Memory B cell (primary cell): ENCODE measurements around the gene WBP2NL.
A peak's percentile ranks its signal among the peaks of the same experiment; 100 is the strongest.

Experiments
- ATAC-seq: fragments of 150-1000 bp; cut with Tn5 transposase; 2 replicates; pipeline ENCODE4 v1.10.0; 2021; ENCODE audit warnings: low read depth, mild to moderate bottlenecking, moderate library complexity
- DNase-seq, 2 donors: peaks; one replicate each; pipeline ENCODE4 v3.0.0; 2022; ENCODE audit warnings: low spot score in 2 of 2
- H3K27ac Mint-ChIP-seq: one replicate; pipeline ENCODE4 v1.8.0; 2022; ENCODE audit warnings: mild to moderate bottlenecking, moderate library complexity, mixed read lengths
- H3K27me3 Mint-ChIP-seq: one replicate; pipeline ENCODE4 v1.8.0; 2022; ENCODE audit warnings: mixed read lengths
- H3K36me3 Mint-ChIP-seq: one replicate; pipeline ENCODE4 v1.8.0; 2022; ENCODE audit warnings: mild to moderate bottlenecking, mixed read lengths
- H3K4me1 Mint-ChIP-seq: one replicate; pipeline ENCODE4 v1.8.0; 2022; ENCODE audit warnings: mixed read lengths
- H3K4me3 Mint-ChIP-seq: one replicate; pipeline ENCODE4 v1.8.0; 2022; ENCODE audit warnings: mild to moderate bottlenecking, moderate library complexity, mixed read lengths
- H3K9me3 Mint-ChIP-seq: one replicate; pipeline ENCODE4 v1.8.0; 2022; ENCODE audit warnings: mixed read lengths

The WBP2NL gene

DNA sequence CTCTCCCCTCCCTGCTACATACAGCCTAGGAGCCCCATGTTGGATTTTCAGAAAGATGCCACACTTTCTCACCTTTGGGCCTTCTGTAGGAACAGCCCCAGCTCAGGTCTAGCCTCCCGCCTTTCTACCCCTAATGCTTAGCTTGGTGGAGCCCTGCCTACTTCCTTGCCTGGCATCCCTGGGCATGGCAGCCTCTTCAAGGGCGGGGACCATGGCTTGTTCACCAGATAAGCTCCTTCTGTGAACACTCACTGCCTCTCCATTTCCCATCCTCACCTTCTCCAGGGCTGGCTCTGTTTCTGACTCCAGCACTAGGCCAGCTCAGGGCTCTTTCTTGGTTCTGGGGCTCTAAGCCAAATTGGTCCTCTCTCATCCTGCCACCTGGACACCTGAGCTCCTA is 28.0 kb upstream of the WBP2NL start:
- Mint-ChIP-seq H3K9me3 (no peaks in the 10 kb centered on the region), H3K36me3 (no peaks in the 10 kb centered on the region), H3K4me3 (no peak overlapping the region), H3K27me3 (peaks cover 16% of the 10 kb centered on the region), H3K4me1 (peaks cover 6% of the 10 kb centered on the region), H3K27ac (no peak overlapping the region)
- ATAC-seq (no peak), DNase-seq (no peak)

DNA sequence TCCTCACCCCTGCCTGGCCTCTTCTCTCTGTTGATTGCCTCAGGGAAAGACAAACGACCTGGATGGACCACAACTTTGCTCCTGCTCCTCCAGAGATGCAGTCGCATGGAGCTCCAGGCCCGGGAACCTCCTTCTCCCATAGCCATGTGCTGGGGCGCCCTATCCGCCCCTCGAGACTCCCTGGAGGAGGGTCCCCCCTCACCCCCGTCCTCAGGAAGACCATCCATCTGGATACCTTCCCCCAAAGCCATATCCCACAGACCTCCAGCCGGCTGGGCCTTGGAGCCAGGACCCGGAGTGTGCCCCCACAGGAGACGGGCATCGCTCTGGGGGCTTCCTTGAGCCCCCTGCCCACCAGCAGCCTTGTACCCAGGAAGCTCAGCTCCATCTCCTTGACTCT is 27.2 kb upstream of the WBP2NL start:
- peaks cover 12% of the 10 kb centered on the region for H3K4me1 Mint-ChIP-seq
- no peak overlapping the region for H3K4me3 Mint-ChIP-seq
- peaks cover 23% of the 10 kb centered on the region for H3K27me3 Mint-ChIP-seq
- no peak for DNase-seq
- ATAC-seq = no peak
- no peaks in the 10 kb centered on the region for H3K36me3 Mint-ChIP-seq
- no peak overlapping the region for H3K27ac Mint-ChIP-seq
- H3K9me3 Mint-ChIP-seq = no peaks in the 10 kb centered on the region

DNA sequence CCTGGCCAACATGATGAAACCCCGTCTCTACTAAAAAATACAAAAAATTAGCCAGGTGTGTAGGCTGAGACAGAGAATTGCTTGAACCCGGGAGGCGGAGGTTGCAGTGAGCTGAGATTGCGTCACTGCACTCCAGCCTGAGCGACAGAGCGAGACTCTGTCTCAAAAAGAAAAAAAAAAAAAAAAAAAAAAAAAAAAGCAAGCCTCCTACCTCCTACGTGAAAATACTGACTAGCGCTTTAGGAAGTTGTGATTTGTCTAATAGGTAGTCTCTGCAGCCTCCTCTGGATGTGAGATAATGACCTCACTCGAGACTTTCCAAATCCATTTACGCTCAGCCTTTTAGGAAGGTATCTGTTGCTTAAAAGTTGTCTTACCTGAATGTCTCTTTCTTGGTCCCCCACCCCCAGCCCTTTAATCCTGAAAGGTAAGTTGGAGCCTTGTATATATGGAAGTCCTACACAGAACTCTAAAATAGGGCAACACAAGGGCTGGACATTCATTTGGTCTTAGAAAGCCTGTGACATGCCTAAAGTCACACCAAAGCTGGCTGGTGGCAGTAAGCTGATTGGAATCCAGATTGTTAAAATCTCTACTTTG is 23.8 kb upstream of the WBP2NL start:
- H3K27ac Mint-ChIP-seq = no peak overlapping the region
- H3K4me3 Mint-ChIP-seq = no peak overlapping the region
- DNase-seq = no peak
- peak; percentile 54 for ATAC-seq
- peaks cover 32% of the 10 kb centered on the region for H3K27me3 Mint-ChIP-seq
- H3K4me1 Mint-ChIP-seq = peaks cover 15% of the 10 kb centered on the region
- no peaks in the 10 kb centered on the region for H3K9me3 Mint-ChIP-seq
- H3K36me3 Mint-ChIP-seq = no peaks in the 10 kb centered on the region

DNA sequence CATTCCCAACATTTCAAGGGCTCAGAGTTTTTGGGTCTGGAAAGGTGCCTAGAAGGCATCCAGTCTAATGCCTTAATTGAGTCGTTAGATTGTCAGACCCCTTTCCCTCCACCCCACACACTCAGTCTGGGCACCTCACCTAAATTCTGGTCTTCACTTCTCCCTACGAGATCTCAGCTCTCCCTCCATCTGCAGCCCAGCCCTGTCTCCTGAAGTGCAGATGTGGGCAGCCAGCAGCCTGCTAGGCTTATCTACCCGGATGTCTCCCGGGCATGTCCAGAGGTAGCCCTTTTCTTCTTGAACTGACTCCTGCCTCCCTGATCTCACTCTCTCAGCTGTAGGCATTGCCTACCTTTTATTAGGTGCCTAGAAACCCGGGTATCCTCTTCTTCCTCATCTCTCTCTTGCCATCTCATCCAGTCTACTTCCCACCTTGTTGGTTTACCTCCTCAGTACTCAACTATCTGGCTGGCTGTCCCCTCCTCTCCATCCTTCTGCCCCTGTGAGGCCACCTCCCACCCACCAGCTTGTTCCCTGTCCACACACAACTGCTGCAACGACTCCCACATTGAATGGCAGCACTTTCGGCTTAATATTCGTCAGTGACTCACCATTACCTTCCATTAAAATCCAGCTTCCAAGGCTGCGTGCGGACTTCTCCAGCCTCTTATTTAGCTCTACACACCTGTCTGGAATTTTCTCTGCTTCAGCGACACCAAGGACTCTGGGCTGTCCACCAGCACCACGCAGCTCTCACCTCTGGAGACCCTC is 23.1 kb upstream of the WBP2NL start:
- no peak for DNase-seq
- H3K36me3 Mint-ChIP-seq = no peaks in the 10 kb centered on the region
- peaks cover 15% of the 10 kb centered on the region for H3K4me1 Mint-ChIP-seq
- peaks cover 32% of the 10 kb centered on the region for H3K27me3 Mint-ChIP-seq
- H3K9me3 Mint-ChIP-seq = no peaks in the 10 kb centered on the region
- H3K4me3 Mint-ChIP-seq = peak overlapping the region; percentile 46
- H3K27ac Mint-ChIP-seq = no peak overlapping the region
- ATAC-seq = no peak

DNA sequence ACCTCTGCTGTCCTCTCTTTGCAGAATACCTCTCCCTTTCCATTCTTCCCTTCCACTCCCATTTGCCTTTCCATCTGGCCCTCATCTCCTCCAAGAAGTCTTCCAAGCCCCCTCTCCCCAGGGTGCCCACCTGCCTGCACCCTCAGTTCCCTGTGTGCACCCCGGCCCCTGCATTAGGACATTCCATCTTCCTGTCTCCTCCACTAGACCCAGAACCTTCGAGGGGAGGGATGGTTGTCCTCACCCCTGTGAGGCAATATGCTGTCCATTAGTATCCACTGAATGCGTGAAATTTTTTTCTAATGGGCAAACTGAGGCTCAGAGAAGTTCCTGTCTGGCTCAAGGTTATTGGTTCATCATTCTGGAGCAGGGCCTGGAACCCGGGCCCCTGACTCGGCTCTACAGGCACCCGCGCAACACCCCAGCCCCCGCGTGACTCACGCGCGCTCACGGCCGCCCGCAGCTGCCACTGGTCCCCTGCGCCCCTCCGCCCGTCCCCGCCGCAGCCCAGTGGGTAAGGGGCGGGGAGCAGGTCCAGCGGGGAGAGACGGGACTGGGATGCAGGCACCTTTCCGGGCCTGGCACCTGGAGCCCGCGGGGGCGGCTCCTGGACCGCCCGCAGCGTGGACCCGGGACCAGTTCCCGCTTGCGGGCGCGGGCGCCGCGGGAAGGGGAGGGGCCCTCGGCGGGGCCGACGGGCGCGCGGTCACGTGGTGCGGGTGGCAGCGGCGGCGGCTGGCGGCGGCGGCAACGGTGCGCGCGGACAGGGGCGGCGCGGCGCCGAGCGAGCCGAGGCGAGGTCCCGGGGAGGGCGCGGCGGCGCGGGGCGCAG is 22.3 kb upstream of the WBP2NL start:
- H3K4me1 Mint-ChIP-seq = peaks cover 15% of the 10 kb centered on the region
- H3K27ac Mint-ChIP-seq = no peak overlapping the region
- H3K4me3 Mint-ChIP-seq = peak overlapping the region; percentile 46
- peaks cover 32% of the 10 kb centered on the region for H3K27me3 Mint-ChIP-seq
- H3K36me3 Mint-ChIP-seq = no peaks in the 10 kb centered on the region
- ATAC-seq (peak; percentile 73), DNase-seq (peak in 1 of 2 donors; percentile 49)
- no peaks in the 10 kb centered on the region for H3K9me3 Mint-ChIP-seq

DNA sequence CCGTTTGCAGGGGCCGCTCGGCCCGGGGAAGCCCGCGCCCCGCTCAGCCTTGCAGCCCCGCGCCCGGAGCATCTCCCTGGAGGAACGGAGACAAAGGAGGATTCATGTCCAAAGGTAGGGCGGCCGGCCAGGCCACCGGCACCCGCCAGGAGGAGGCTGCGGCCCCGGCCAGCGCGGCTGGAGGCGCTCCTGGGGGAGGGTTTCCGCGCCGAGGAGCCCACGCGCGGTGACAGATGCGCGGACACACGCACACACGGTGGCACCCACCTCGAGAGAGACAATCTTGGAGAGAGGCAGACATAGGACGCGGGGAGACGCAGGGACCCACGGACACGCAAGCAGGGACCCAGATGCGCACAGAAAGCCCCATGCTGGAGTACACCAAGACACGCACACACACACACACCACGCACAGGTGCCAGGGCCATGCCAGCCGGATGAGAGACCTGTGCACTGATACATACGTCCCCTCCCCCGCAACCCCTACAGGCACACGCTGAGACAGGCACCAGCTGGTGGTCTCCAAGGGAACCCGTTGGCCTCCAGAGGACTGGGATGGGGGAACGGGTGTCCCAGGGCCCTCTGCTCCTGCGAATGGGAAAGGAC is 21.5 kb upstream of the WBP2NL start:
- H3K9me3 Mint-ChIP-seq = no peaks in the 10 kb centered on the region
- no peak overlapping the region for H3K27ac Mint-ChIP-seq
- peak; percentile 33 for ATAC-seq
- H3K27me3 Mint-ChIP-seq = peaks cover 34% of the 10 kb centered on the region
- no peak for DNase-seq
- peaks cover 15% of the 10 kb centered on the region for H3K4me1 Mint-ChIP-seq
- H3K36me3 Mint-ChIP-seq = no peaks in the 10 kb centered on the region
- peak overlapping the region; percentile 70 for H3K4me3 Mint-ChIP-seq

DNA sequence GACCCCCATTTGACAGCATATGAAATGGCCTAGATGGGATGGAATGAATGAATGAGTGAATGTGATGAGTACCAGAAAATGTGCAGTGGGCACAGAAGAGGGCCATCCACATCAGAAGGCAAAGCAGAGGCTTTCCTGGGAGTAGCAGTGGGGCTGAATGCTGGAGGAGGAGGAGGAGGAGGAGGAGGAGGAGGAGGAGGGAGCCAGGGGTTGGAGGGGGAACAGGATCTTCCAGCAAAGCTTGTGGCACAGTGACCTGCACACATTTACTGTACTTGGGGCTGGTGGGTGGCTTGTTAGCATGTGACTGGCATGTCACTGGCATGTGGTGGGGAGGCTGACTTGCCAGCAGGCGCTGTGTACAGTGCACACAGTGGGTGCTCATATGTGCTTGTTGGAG is 19.9 kb upstream of the WBP2NL start:
- Mint-ChIP-seq H3K36me3 (no peaks in the 10 kb centered on the region), H3K27ac (no peak overlapping the region), H3K4me1 (peaks cover 15% of the 10 kb centered on the region), H3K4me3 (no peak overlapping the region), H3K9me3 (no peaks in the 10 kb centered on the region), H3K27me3 (peaks cover 25% of the 10 kb centered on the region)
- no peak for ATAC-seq
- no peak for DNase-seq

DNA sequence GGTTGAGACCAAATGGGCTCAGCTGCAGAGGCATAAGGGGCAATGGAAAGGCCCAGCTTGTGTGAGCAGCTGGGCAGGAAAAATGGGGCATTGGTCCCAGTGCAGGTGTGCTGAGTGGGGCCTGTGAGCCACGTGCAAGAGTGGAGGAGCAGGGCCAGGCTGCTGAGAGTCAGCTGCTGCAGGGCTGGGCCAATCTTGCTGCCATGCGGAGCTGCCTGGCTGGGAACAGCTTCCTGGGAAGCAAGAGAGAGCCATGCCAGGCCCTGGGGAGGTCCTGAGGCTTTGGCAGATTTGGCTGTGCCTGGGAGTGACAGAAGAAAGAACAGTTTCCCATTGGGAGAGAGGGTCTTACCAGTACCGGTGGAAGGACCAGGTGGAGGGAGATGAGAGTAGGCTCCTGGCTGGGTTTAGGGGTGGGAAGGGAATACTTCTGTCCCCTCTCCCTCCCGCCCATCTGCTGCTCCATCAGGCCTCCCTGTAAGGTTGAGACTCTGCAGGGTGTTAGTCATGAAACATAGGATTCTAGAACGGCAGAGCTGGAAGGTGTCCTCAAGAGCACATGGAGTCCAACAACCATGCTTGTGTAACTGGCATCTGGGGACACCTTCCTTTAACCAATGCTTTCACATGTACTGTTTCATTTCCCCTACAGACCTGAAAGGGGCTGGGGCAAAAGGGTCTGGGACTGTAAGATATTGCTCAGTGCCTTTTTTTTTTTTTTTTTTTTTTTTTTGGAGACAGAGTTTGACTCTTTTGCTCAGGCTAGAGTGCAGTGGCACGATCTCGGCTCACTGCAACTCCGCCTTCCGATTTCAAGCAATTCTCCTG is 19.0 kb upstream of the WBP2NL start:
- peaks cover 15% of the 10 kb centered on the region for H3K4me1 Mint-ChIP-seq
- no peak overlapping the region for H3K4me3 Mint-ChIP-seq
- peaks cover 25% of the 10 kb centered on the region for H3K27me3 Mint-ChIP-seq
- ATAC-seq (no peak), DNase-seq (no peak)
- H3K9me3 Mint-ChIP-seq = no peaks in the 10 kb centered on the region
- no peaks in the 10 kb centered on the region for H3K36me3 Mint-ChIP-seq
- H3K27ac Mint-ChIP-seq = no peak overlapping the region

DNA sequence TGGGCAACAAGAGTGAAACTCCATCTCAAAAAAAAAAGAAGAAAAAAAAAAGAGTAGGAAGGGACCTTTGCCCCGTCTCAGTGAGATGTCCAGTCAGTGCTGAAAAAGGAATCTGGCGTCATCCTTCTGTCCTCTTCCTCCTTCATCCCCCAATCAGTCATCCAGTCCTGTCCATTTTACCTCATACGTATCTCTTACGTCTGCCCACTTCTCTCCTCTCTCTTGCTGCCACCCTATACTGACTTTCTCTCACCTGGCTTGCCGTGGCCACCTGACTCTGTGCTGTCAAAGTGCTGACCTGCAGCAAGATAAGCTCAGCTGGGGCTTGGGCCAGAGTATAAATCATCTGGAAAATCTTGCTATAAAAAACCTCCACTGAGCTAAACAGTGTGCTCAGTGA is 15.7 kb upstream of the WBP2NL start:
- Mint-ChIP-seq H3K9me3 (no peaks in the 10 kb centered on the region), H3K4me3 (no peak overlapping the region), H3K36me3 (peaks cover 2% of the 10 kb centered on the region), H3K4me1 (peaks cover 2% of the 10 kb centered on the region), H3K27ac (no peak overlapping the region), H3K27me3 (peaks cover 11% of the 10 kb centered on the region)
- DNase-seq = no peak
- ATAC-seq = no peak

DNA sequence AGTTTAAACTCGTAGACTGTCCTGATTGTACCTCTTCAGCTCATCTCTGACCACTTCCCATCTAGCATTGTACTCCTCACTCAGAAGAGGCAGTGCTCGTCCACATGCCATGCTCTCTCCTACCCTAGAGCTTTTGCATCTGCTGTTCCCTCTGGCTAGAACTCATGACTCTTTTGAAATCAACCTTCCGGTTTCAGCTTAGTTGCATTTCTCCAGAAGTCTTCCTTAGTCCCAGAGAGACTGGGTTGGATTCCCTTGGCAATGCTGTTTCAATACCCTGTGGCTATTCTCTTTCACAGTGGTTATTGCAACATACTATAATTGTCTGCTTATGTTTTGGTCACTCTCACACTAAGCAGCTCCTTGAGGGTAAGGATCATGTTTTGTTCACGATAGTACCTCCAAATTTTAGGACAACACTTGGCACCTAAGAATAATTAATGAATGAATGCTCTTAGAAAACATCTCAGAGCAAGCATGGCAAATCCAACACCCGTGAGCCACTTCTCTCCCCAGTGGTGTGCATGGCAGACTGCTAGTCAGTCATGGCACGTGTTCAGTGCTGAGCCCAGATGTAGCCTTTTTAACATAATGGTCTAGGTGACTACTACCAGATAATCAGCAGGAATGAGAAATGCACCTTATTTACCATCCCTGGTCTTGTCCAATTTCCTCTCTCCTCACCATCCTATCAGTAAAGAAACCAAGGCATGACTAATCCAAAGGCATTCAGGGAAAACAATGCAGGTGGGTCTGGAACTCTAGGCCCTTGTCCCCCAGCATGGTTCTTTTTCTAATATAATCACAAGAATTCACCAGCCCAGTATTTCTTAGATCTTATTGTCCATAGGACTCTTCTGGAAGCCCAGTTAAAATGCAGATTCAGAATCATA is 14.8 kb upstream of the WBP2NL start:
- peaks cover 2% of the 10 kb centered on the region for H3K36me3 Mint-ChIP-seq
- H3K27ac Mint-ChIP-seq = no peak overlapping the region
- no peak overlapping the region for H3K4me3 Mint-ChIP-seq
- H3K9me3 Mint-ChIP-seq = no peaks in the 10 kb centered on the region
- H3K27me3 Mint-ChIP-seq = peaks cover 12% of the 10 kb centered on the region
- H3K4me1 Mint-ChIP-seq = peaks cover 2% of the 10 kb centered on the region
- ATAC-seq (no peak), DNase-seq (no peak)

DNA sequence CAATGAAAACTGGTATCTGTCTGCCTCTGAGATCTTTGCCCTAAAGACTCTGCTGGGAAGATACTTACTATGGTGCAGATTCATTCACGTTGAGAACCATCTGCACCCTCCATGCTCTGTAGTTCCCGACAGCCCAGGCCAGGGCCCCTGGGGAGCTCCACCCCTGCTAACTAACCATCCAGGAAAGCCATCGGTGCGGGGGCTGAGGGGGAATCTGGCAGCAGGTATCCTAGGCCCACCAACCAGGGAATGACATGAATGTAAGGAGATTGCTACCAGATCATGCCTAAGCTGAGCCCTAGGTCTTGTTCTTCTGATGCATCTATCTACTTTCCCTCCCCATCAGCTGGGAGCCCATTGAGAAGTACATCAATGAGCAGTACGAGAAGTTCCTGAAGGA is 11.3 kb upstream of the WBP2NL start:
- peaks cover 2% of the 10 kb centered on the region for H3K36me3 Mint-ChIP-seq
- peaks cover 10% of the 10 kb centered on the region for H3K27me3 Mint-ChIP-seq
- no peak overlapping the region for H3K4me3 Mint-ChIP-seq
- H3K9me3 Mint-ChIP-seq = no peaks in the 10 kb centered on the region
- DNase-seq = no peak
- H3K4me1 Mint-ChIP-seq = peaks cover 2% of the 10 kb centered on the region
- H3K27ac Mint-ChIP-seq = no peak overlapping the region
- ATAC-seq = no peak

DNA sequence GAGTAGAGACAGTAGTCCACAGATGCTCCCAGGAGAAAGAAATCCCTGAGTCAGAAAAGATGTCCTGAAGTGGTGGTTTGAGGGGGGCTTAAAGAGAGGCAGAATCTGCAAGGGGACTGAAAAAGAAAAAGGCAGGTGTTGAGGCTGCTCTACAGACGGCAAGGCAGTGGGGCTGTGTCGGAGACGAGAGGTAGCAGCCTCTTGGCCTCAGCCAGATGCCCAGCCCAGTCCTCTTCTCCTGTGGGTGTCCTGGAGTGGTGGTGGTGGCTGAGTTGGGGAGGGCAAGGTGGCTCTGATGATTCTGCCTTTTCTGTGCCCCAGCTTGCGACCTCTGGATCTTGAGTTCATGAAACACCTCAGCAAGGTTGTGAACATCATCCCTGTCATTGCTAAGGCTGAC is 9.3 kb upstream of the WBP2NL start:
- Mint-ChIP-seq H3K27me3 (peaks cover 8% of the 10 kb centered on the region), H3K4me1 (no peaks in the 10 kb centered on the region), H3K9me3 (no peaks in the 10 kb centered on the region), H3K4me3 (no peak overlapping the region), H3K36me3 (peaks cover 2% of the 10 kb centered on the region), H3K27ac (no peak overlapping the region)
- ATAC-seq (no peak), DNase-seq (no peak)

DNA sequence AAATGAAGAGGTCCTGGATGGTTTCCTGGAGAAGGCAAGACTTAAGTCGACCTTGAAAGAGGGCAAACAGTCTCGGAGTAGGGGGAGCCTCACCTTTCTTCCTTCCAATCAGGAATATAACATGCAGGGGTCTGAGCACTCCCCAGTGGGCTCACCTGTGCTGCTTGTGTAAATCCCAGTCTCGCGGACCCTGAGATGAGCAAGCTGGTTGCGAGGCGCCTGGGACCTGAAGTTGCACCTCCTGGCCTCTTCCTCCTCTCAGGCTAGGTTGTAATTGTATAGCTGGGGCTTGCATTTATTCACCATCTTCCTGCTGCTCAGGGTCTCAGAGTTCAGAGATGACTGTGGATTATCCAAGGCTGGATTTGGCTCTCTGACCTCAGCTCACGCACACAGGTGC is 7.5 kb upstream of the WBP2NL start:
- Mint-ChIP-seq H3K4me1 (peaks cover 3% of the 10 kb centered on the region), H3K27me3 (peaks cover 6% of the 10 kb centered on the region), H3K27ac (no peak overlapping the region), H3K36me3 (peaks cover under 1% of the 10 kb centered on the region), H3K9me3 (no peaks in the 10 kb centered on the region), H3K4me3 (no peak overlapping the region)
- DNase-seq (no peak), ATAC-seq (no peak)
